Uterus (tissue), 4 donors: ENCODE measurements around the gene ARID5B. TPM values are rescaled to one million over a fixed set of nuclear protein-coding genes. Genes with fewer than 3 reads are reported as not detected.

Source experiments
- DNase-seq, 2 donors: peaks; one replicate each; pipeline ENCODE4 v3.0.0-alpha.2; 2019 to 2020
- H3K27ac ChIP-seq, 2 donors: fragments of 200-600 bp; sonication (generic); 1 replicate in 1 of 2; 2 replicates in 1 of 2; pipeline ENCODE4 v1.5.1; 2016 to 2018
- H3K27me3 ChIP-seq, 2 donors: fragments of 200-600 bp; sonication (generic); one replicate each; pipeline ENCODE4 v1.5.1; 2018 to 2019; ENCODE audit warnings: control low read depth in 1 of 2
- H3K36me3 ChIP-seq, 2 donors: fragments of 200-600 bp; sonication (generic); one replicate each; pipeline ENCODE4 v1.5.1; 2019; ENCODE audit warnings: control low read depth in 1 of 2
- H3K4me1 ChIP-seq, 2 donors: fragments of 200-600 bp; sonication (generic); one replicate each; pipeline ENCODE4 v1.5.1; 2018 to 2019; ENCODE audit warnings: control low read depth in 1 of 2
- H3K4me3 ChIP-seq, 2 donors: fragments of 200-600 bp; sonication (generic); 1 replicate in 1 of 2; 2 replicates in 1 of 2; pipeline ENCODE4 v1.5.1; 2018 to 2019; ENCODE audit warnings: mild to moderate bottlenecking in 1 of 2
- H3K9me3 ChIP-seq, 2 donors: fragments of 200-600 bp; sonication (generic); one replicate each; pipeline ENCODE4 v1.5.1; 2019; ENCODE audit warnings: control low read depth in 1 of 2
- CTCF ChIP-seq, 4 experiments: fragments of 200-600 bp in 2 of 4; fragments of 450-650 bp in 2 of 4; sonication (generic) in 2 of 4; IDR thresholded peaks; one replicate each; pipeline ENCODE4 v1.5.1; 2016 to 2019; ENCODE audit warnings: antibody characterized with exemption in 4 of 4, mild to moderate bottlenecking in 2 of 4, moderate library complexity in 1 of 4
- POLR2A ChIP-seq, 2 donors: fragments of 450-650 bp; IDR thresholded peaks; one replicate each; pipeline ENCODE4 v1.6.1; 2016; ENCODE audit warnings: antibody characterized with exemption in 2 of 2, mild to moderate bottlenecking in 1 of 2, moderate library complexity in 1 of 2
- intact Hi-C: fragments of 100-400 bp; cut with DNase I; formaldehyde crosslinking; loops from one replicate; pipeline ENCODE4 v1.15.1; 2023; ENCODE audit warnings: low total_unique reads
- total RNA-seq, 4 donors: library from RNA; depleted of rRNA in 3 of 4; stranded (reverse); fragments of >200 nt in 3 of 4; gene quantifications; one replicate each; pipeline versions ENCODE4 v1.1.0 to v1.2.4, GENCODE V29; 2014 to 2023
- donor health status: DM: yes; HTN: yes; CAD: no.

The ARID5B gene
- total RNA-seq, 4 donors from 2014 or later, result 38.7 to 64.1 (median 56.6) TPM

DNA sequence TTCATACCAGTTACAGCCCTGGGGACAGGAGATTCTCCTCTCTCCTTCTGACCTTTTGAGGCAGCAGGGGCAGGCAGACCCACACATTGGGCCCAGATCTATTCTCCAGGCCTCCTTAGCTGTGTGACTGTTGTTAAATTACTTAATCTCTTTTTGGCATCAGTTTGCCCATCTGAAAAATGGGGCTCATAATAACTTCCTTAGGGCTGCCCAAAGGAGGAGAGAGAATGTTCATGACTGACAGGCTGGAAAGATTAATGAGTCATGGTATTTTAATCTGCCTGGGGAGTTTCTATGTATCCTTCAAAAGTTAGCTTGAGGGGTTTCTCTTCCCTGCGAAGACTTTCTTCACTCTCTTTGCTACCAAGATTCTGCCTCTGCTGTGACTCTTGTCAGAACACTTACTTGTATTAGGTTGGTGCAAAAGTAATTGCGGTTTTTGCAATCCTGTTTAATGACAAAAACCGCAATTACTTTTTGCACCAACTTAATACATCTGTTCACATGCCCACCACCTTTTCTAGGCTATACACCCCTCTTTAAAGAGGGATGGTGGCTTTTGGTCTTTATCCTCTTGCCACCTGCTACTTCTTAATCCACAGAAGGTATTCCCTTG is 83.4 kb downstream of the ARID5B start:
- H3K27ac ChIP-seq, result peak overlapping the region in 1 of 2 donors; percentile 71
- no peak overlapping the region for H3K4me3 ChIP-seq
- DNase-seq, result no peak
- intact Hi-C loops, result no loop called here
- no peaks in the 10 kb centered on the region for H3K4me1 ChIP-seq
- H3K36me3 ChIP-seq, result no peaks in the 10 kb centered on the region
- H3K27me3 ChIP-seq, result no peaks in the 10 kb centered on the region
- no peak for TF ChIP-seq CTCF (IDR thresholded peaks at IDR 0.05)
- H3K9me3 ChIP-seq, result no peaks in the 10 kb centered on the region

- no peak for DNase-seq
- Histone ChIP-seq H3K27me3 (no peaks in the 10 kb centered on the region), H3K36me3 (no peaks in the 10 kb centered on the region), H3K9me3 (no peaks in the 10 kb centered on the region), H3K4me3 (no peak overlapping the region), H3K27ac (peak overlapping the region; percentile 33 to 71), H3K4me1 (no peaks in the 10 kb centered on the region)
- TF ChIP-seq POLR2A (IDR thresholded peaks at IDR 0.05) (no peak), CTCF (IDR thresholded peaks at IDR 0.05) (no peak)
- intact Hi-C loops, result no loop called here
These were observed 84.2 kb downstream of the ARID5B start for GRCh38 chr10:61985715-61986114.

DNA sequence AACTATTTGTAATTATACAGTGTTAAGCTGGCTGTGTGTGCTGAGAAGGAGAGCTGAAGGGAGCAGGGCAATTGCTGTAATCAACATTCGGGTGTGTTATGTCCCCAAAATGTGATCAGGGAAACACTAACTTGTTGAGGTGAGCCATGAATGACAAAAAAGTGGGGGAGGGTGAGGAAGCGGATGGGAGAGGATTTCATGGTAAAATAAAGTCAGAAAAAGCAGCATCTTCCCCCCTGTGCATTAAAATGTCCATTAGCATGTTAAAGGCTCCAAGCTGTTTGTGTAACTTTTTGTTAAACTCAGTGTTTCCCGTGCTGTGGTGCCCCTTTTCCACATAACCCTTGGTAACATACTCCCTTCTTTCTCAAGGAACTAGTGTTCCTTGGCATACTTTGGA is 84.9 kb downstream of the ARID5B start:
- Histone ChIP-seq H3K27me3 (no peaks in the 10 kb centered on the region), H3K4me3 (no peak overlapping the region), H3K36me3 (no peaks in the 10 kb centered on the region), H3K9me3 (no peaks in the 10 kb centered on the region), H3K27ac (peak overlapping the region in 1 of 2 donors; percentile 71), H3K4me1 (no peaks in the 10 kb centered on the region)
- intact Hi-C loops, result no loop called here
- DNase-seq, result no peak
- TF ChIP-seq POLR2A (IDR thresholded peaks at IDR 0.05) (no peak), CTCF (IDR thresholded peaks at IDR 0.05) (no peak)

GRCh38 chr10:61986788-61987492 is 85.4 kb downstream of the ARID5B start:
- H3K27me3 ChIP-seq, result no peaks in the 10 kb centered on the region
- no peak for DNase-seq
- H3K27ac ChIP-seq, result peak overlapping the region; percentile 54 to 71
- no peak for TF ChIP-seq CTCF (IDR thresholded peaks at IDR 0.05)
- no peak for TF ChIP-seq POLR2A (IDR thresholded peaks at IDR 0.05)
- H3K9me3 ChIP-seq, result no peaks in the 10 kb centered on the region
- H3K4me3 ChIP-seq, result no peak overlapping the region
- H3K4me1 ChIP-seq, result peaks cover 0 to under 1% of the 10 kb centered on the region in 2 donors
- intact Hi-C loops, result no loop called here
- no peaks in the 10 kb centered on the region for H3K36me3 ChIP-seq

DNA sequence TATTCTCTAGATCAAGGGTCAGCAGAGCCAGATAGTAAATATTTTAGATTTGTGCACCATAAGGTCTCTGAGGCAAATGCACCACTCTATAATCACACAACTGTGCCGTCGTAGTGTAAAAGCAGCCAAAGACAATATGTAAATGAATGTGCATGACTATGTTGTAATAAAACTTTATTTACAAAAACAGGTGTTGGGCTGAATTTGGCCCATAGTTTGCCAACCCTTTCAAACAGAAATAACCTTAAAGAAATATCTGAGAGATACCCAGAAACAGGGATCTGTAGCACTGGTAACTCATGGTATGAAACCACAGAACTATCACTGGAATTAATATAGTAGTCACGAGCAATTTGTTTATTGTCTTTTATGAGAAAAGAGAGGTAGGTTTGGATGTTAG is 86.0 kb downstream of the ARID5B start:
- peaks cover 3 to 6% of the 10 kb centered on the region in 2 donors for H3K4me1 ChIP-seq
- H3K9me3 ChIP-seq, result no peaks in the 10 kb centered on the region
- H3K27ac ChIP-seq, result peak overlapping the region; percentile 54 to 71
- no peak for TF ChIP-seq CTCF (IDR thresholded peaks at IDR 0.05)
- TF ChIP-seq POLR2A (IDR thresholded peaks at IDR 0.05), result no peak
- H3K27me3 ChIP-seq, result no peaks in the 10 kb centered on the region
- H3K36me3 ChIP-seq, result no peaks in the 10 kb centered on the region
- intact Hi-C loops, result no loop called here
- H3K4me3 ChIP-seq, result no peak overlapping the region
- DNase-seq, result no peak
